GM12878 (cell line): Measurements from ENCODE around the gene NBPF11. TPM values are rescaled to one million over a fixed set of nuclear protein-coding genes. Genes with fewer than 3 reads are reported as not detected.
"Not testable (repeated sequence)": the region's sequence is repeated elsewhere in the genome, so short reads cannot be mapped to it uniquely, and the experiment has no call there.

Source experiments
- ATAC-seq: fragments of 200-7000 bp; cut with Tn5 transposase; 3 replicates; pipeline ENCODE4 v1.9.1; 2020; ENCODE audit warnings: mild to moderate bottlenecking, moderate library complexity
- BruUV-seq: library from RNA; stranded (reverse); fragments of 400-500 nt; replicated peaks from 2 replicates; lab custom pipeline; 2021; lab: Mats Ljungman, UMichigan
- CTCF ChIA-PET: fragments of 300-600 bp; sonication (Branson Sonifier 250); formaldehyde crosslinking; extraction: SDS; loops from one replicate; lab custom pipeline; 2021; ENCODE audit warnings: inconsistent platforms; lab: Yijun Ruan, JAX
- POLR2A ChIA-PET: fragments of 350-600 bp; formaldehyde crosslinking; extraction: SDS; loops from one replicate; lab custom pipeline; 2021; ENCODE audit warnings: inconsistent platforms; lab: Charles Lee
- RAD21 ChIA-PET: fragments of 300-600 bp; sonication (Branson Sonifier 250); formaldehyde crosslinking; loops from one replicate; lab custom pipeline; 2023; ENCODE audit warnings: antibody characterized with exemption; ENCODE audit not compliant: unreplicated experiment; lab: Charles Lee
- SMC1A ChIA-PET: fragments of 300-600 bp; sonication (Branson Sonifier 250); formaldehyde crosslinking; loops from one replicate; lab custom pipeline; 2023; ENCODE audit not compliant: unreplicated experiment, uncharacterized antibody; lab: Charles Lee
- DNase-seq: peaks from one replicate; pipeline ENCODE4 v3.0.0-alpha.2; 2011; ENCODE audit warnings: low read depth, low spot score
- FAIRE-seq: peaks from 3 replicates; lab custom pipeline; 2011; peaks lifted over from hg19 to GRCh38; lab: Jason Lieb, UNC
- H2AFZ ChIP-seq: 2 replicates; pipeline ENCODE4 v1.6.0; 2011; ENCODE audit warnings: low read depth, low read length, control low read depth; ENCODE audit not compliant: control insufficient read depth
- H3K27ac ChIP-seq: 2 replicates; pipeline ENCODE4 v1.5.1; 2011; ENCODE audit warnings: control low read depth; ENCODE audit not compliant: control insufficient read depth, insufficient read depth
- H3K27me3 ChIP-seq, 2 experiments: replicated peaks in 1 of 2; 2 replicates each; pipeline versions ENCODE4 v1.6.0 to v1.6.1; 2011; ENCODE audit warnings: low read length in 1 of 2; ENCODE audit not compliant: control insufficient read depth in 2 of 2, insufficient read depth in 2 of 2
- H3K36me3 ChIP-seq, 2 experiments: 2 replicates each; pipeline ENCODE4 v1.5.1; 2011; ENCODE audit warnings: low read length in 1 of 2; ENCODE audit not compliant: control insufficient read depth in 2 of 2, insufficient read depth in 2 of 2
- H3K4me1 ChIP-seq: 2 replicates; pipeline ENCODE4 v1.6.1; 2011; ENCODE audit warnings: mild to moderate bottlenecking, low read length, moderate library complexity, mixed read lengths; ENCODE audit not compliant: control insufficient read depth, insufficient read depth
- H3K4me2 ChIP-seq: 2 replicates; pipeline ENCODE4 v1.6.0; 2011; ENCODE audit warnings: control low read depth; ENCODE audit not compliant: control insufficient read depth, insufficient read depth
- H3K4me3 ChIP-seq: fragments of 200-600 bp; sonication (generic); 2 replicates; pipeline ENCODE4 v1.5.1; 2016
- H3K79me2 ChIP-seq: 2 replicates; pipeline ENCODE4 v1.6.0; 2011; ENCODE audit warnings: low read length; ENCODE audit not compliant: control insufficient read depth, insufficient read depth
- H3K9ac ChIP-seq: 2 replicates; pipeline ENCODE4 v1.8.0; 2011; ENCODE audit warnings: low read length, control low read depth, mixed read lengths; ENCODE audit not compliant: control insufficient read depth, insufficient read depth
- H3K9me3 ChIP-seq: replicated peaks from 3 replicates; pipeline ENCODE4 v1.5.1; 2011; ENCODE audit warnings: mild to moderate bottlenecking, low read length; ENCODE audit not compliant: control insufficient read depth, insufficient read depth
- H4K20me1 ChIP-seq: 2 replicates; pipeline ENCODE4 v1.6.0; 2011; ENCODE audit not compliant: control insufficient read depth, insufficient read depth
- WGBS: methylation state at CpG from one replicate; pipeline ENCODE4 v1.1.6; 2016; ENCODE audit warnings: low lambda C conversion rate; ENCODE audit not compliant: insufficient replicate concordance, insufficient coverage; ENCODE audit errors: missing lambda C conversion rate; 5-methylcytosine and 5-hydroxymethylcytosine counted together
- in situ Hi-C: fragments of 300-500 bp; cut with MboI; formaldehyde crosslinking; loops from 9 replicates; pipeline ENCODE4 v1.14.3; 2018; ENCODE audit warnings: mixed read lengths
- intact Hi-C: fragments of 100-400 bp; cut with micrococcal nuclease; formaldehyde crosslinking; loops from one replicate; pipeline ENCODE4 v1.14.2; 2022; ENCODE audit not compliant: unreplicated experiment
- polyA plus RNA-seq, 11 experiments: library from polyadenylated mRNA; depleted of rRNA in 4 of 11; unstranded in 6 of 11; stranded (reverse) in 5 of 11; fragments of >200 nt; fragmentation: Nextera tagmentation in 4 of 11; fragmentation: Illumina TruSeq in 1 of 11; extraction: Ambion mirVana in 4 of 11; extraction: Trizol in 1 of 11; gene quantifications; 1 replicate in 1 of 11; 2 replicates in 10 of 11; pipeline versions ENCODE4 v1.2.1 to v1.2.3, GENCODE V29; 2011 to 2016; ENCODE audit warnings: inconsistent platforms in 2 of 11, missing spikeins in 2 of 11, low read depth in 1 of 11
- total RNA-seq, 4 experiments: library from RNA; depleted of rRNA in 3 of 4; stranded (reverse); fragments of >200 nt in 3 of 4; fragmentation: Illumina TruSeq in 1 of 4; extraction: Trizol in 1 of 4; gene quantifications; 2 replicates each; pipeline versions ENCODE4 v1.2.1 to v1.2.3, GENCODE V29; 2013 to 2021

NBPF11 gene
- total and polyA plus RNA-seq, 10 of the 15 experiments (the other 5 are each of a cell fraction or from before 2014, with no cell fraction given) = 1.2 to 14.3 (median 4.9) TPM

- not testable (repeated sequence) for FAIRE-seq
Observed at GRCh38 chr1:148141936-148142335, 10.1 kb downstream of the NBPF11 start.

GRCh38 chr1:148138606-148139005, 13.5 kb downstream of the NBPF11 start:
- BruUV-seq, DNase-seq: not testable (repeated sequence)
- WGBS = no CpG with 5 or more reads among the region's 2 CpGs

More at GRCh38 chr1:148141936-148142335, 10.1 kb downstream of the NBPF11 start:
- H3K9ac ChIP-seq, H3K27me3 ChIP-seq, DNase-seq, H3K36me3 ChIP-seq, H3K79me2 ChIP-seq, ATAC-seq, H3K4me1 ChIP-seq, in situ Hi-C loops, H3K4me3 ChIP-seq, CTCF ChIA-PET, POLR2A ChIA-PET, H4K20me1 ChIP-seq, H3K27ac ChIP-seq, RAD21 ChIA-PET, H3K9me3 ChIP-seq, SMC1A ChIA-PET, intact Hi-C loops, BruUV-seq, H2AFZ ChIP-seq, H3K4me2 ChIP-seq: not testable (repeated sequence)
- WGBS = no CpG with 5 or more reads among the region's 1 CpG

GRCh38 chr1:148122341-148122740, 29.7 kb downstream of the NBPF11 start:
- H3K36me3 ChIP-seq, H2AFZ ChIP-seq, H3K79me2 ChIP-seq, POLR2A ChIA-PET, H3K4me3 ChIP-seq, FAIRE-seq, BruUV-seq, RAD21 ChIA-PET, ATAC-seq, H3K27me3 ChIP-seq, CTCF ChIA-PET, SMC1A ChIA-PET, H3K27ac ChIP-seq, H3K9me3 ChIP-seq, DNase-seq, H3K9ac ChIP-seq, H3K4me2 ChIP-seq, H3K4me1 ChIP-seq, H4K20me1 ChIP-seq, intact Hi-C loops, in situ Hi-C loops: not testable (repeated sequence)
- 81% methylated on average over 5 of the region's 5 CpGs for WGBS

More at GRCh38 chr1:148138606-148139005, 13.5 kb downstream of the NBPF11 start:
- H3K4me3 ChIP-seq, CTCF ChIA-PET, H3K9me3 ChIP-seq, H3K79me2 ChIP-seq, intact Hi-C loops, H3K4me1 ChIP-seq, RAD21 ChIA-PET, H3K9ac ChIP-seq, H3K36me3 ChIP-seq, SMC1A ChIA-PET, ATAC-seq, H3K27ac ChIP-seq, H2AFZ ChIP-seq, H3K4me2 ChIP-seq, FAIRE-seq, in situ Hi-C loops, H3K27me3 ChIP-seq, H4K20me1 ChIP-seq, POLR2A ChIA-PET: not testable (repeated sequence)
